Upper lobe of left lung (tissue), 6 donors: ENCODE results near the gene SLC44A5. TPM values are rescaled to one million over a fixed set of nuclear protein-coding genes. Genes with fewer than 3 reads are reported as not detected.

Experiments used
- ATAC-seq, 2 donors: fragments of 200-7000 bp; cut with Tn5 transposase; one replicate each; pipeline ENCODE4 v1.9.1; 2022; ENCODE audit warnings: mild to moderate bottlenecking in 2 of 2, moderate library complexity in 2 of 2; ENCODE audit not compliant: low FRiP score in 2 of 2
- DNase-seq, 2 donors: peaks; one replicate each; pipeline ENCODE4 v3.0.0-alpha.2; 2019 to 2020
- H3K27ac ChIP-seq, 4 donors: fragments of 200-600 bp; sonication (generic); one replicate each; pipeline ENCODE4 v1.5.1; 2016 to 2019
- H3K27me3 ChIP-seq, 4 donors: fragments of 200-600 bp; sonication (generic); one replicate each; pipeline ENCODE4 v1.5.1; 2017 to 2019
- H3K36me3 ChIP-seq, 4 donors: fragments of 200-600 bp; sonication (generic); one replicate each; pipeline ENCODE4 v1.5.1; 2016 to 2019
- H3K4me1 ChIP-seq, 4 donors: fragments of 200-600 bp; sonication (generic); one replicate each; pipeline ENCODE4 v1.5.1; 2018 to 2019
- H3K4me3 ChIP-seq, 4 donors: fragments of 200-600 bp; sonication (generic); one replicate each; pipeline ENCODE4 v1.5.1; 2017 to 2019; ENCODE audit warnings: mild to moderate bottlenecking in 2 of 4, moderate library complexity in 1 of 4
- H3K9me3 ChIP-seq, 4 donors: fragments of 200-600 bp; sonication (generic); one replicate each; pipeline ENCODE4 v1.5.1; 2018 to 2019
- EP300 ChIP-seq, 4 donors: sonication (generic); formaldehyde crosslinking; IDR thresholded peaks; one replicate each; pipeline ENCODE4 v1.5.1; 2017; ENCODE audit warnings: antibody characterized with exemption in 4 of 4, control low read depth in 2 of 4
- POLR2A ChIP-seq, 4 donors: fragments of 450-650 bp; IDR thresholded peaks; one replicate each; pipeline ENCODE4 v1.5.1; 2016 to 2017; ENCODE audit warnings: antibody characterized with exemption in 4 of 4, mild to moderate bottlenecking in 2 of 4
- POLR2AphosphoS5 ChIP-seq, 2 donors: sonication (generic); formaldehyde crosslinking; IDR thresholded peaks; one replicate each; pipeline ENCODE4 v1.5.1; 2017; ENCODE audit warnings: antibody characterized with exemption in 2 of 2
- WGBS, 2 donors: methylation state at CpG; one replicate each; pipeline ENCODE4 v1.1.5; 2017 to 2018; 5-methylcytosine and 5-hydroxymethylcytosine counted together
- small RNA-seq, 4 donors: library from RNA; depleted of rRNA; stranded (forward); fragments of <200 nt; gene quantifications; one replicate each; pipeline ENCODE3, GENCODE V24; 2016
- total RNA-seq, 6 donors: library from RNA; depleted of rRNA in 4 of 6; stranded (reverse); fragments of >200 nt in 4 of 6; gene quantifications; one replicate each; pipeline versions ENCODE4 v1.1.0 to v1.2.1, GENCODE V29; 2016 to 2021
- TF ChIP-seq, protein P1 (sequence below), 6 experiments: fragments of 450-650 bp in 4 of 6; fragments of 200-600 bp in 2 of 6; sonication (generic) in 2 of 6; IDR thresholded peaks; one replicate each; pipeline ENCODE4 v1.5.1; 2016 to 2019; ENCODE audit warnings: antibody characterized with exemption in 6 of 6
- donor health status: DM: no; HTN: no; CAD: no; lungs with moderate emphysema.
- donor health status: DM: no; HTN: yes; CAD: no; lungs with severe emphysema.

SLC44A5 gene
- total RNA-seq, 6 donors from 2014 or later = 0.11 to 4.2 (median 0.40) TPM; not detected in 1

DNA sequence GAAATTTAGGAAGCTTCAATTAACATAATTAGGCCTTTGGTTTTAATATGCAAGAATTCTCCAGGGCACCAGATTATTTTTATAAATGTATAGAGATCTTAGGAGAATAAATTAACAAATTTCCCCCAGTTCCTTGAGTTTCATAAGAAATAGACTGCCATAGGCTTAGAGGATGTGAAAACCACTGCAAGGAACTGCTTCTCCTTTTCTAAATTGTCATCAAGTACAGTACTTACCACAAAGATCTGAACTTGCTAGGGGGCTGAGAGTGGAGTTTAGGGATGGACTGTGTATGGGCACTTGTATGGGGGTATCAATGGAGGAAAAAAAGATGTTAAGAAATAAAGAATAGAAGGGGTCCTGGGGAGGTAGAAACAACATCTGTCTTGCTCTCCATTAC is 445.6 kb downstream of the SLC44A5 start:
- DNase-seq (no peak), ATAC-seq (no peak)
- no peaks in the 10 kb centered on the region for H3K27me3 ChIP-seq
- no peaks in the 10 kb centered on the region for H3K4me1 ChIP-seq
- no peaks in the 10 kb centered on the region for H3K36me3 ChIP-seq
- H3K27ac ChIP-seq = no peak overlapping the region
- H3K9me3 ChIP-seq = no peaks in the 10 kb centered on the region
- no peak overlapping the region for H3K4me3 ChIP-seq
- TF ChIP-seq, protein P1, sequence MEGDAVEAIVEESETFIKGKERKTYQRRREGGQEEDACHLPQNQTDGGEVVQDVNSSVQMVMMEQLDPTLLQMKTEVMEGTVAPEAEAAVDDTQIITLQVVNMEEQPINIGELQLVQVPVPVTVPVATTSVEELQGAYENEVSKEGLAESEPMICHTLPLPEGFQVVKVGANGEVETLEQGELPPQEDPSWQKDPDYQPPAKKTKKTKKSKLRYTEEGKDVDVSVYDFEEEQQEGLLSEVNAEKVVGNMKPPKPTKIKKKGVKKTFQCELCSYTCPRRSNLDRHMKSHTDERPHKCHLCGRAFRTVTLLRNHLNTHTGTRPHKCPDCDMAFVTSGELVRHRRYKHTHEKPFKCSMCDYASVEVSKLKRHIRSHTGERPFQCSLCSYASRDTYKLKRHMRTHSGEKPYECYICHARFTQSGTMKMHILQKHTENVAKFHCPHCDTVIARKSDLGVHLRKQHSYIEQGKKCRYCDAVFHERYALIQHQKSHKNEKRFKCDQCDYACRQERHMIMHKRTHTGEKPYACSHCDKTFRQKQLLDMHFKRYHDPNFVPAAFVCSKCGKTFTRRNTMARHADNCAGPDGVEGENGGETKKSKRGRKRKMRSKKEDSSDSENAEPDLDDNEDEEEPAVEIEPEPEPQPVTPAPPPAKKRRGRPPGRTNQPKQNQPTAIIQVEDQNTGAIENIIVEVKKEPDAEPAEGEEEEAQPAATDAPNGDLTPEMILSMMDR (IDR thresholded peaks at IDR 0.05) = no peak
- TF ChIP-seq POLR2AphosphoS5 (IDR thresholded peaks at IDR 0.05) (no peak), POLR2A (IDR thresholded peaks at IDR 0.05) (no peak), EP300 (IDR thresholded peaks at IDR 0.05) (no peak)

- no peak overlapping the region for H3K4me3 ChIP-seq
- DNase-seq = no peak
- H3K9me3 ChIP-seq = no peaks in the 10 kb centered on the region
- no peaks in the 10 kb centered on the region for H3K4me1 ChIP-seq
- no peaks in the 10 kb centered on the region for H3K27me3 ChIP-seq
- H3K36me3 ChIP-seq = no peaks in the 10 kb centered on the region
- H3K27ac ChIP-seq = no peak overlapping the region
- ATAC-seq = no peak
- WGBS, 2 donors = 75 to 88% methylated on average over 3 of the region's 3 CpGs
- TF ChIP-seq, protein P1 (IDR thresholded peaks at IDR 0.05) = no peak
- TF ChIP-seq POLR2AphosphoS5 (IDR thresholded peaks at IDR 0.05) = no peak
- no peak for TF ChIP-seq POLR2A (IDR thresholded peaks at IDR 0.05)
- no peak for TF ChIP-seq EP300 (IDR thresholded peaks at IDR 0.05)
Measured at GRCh38 chr1:75159154-75159553, 451.8 kb downstream of the SLC44A5 start.

Small RNA genes within 50 kb of the gene (small RNA-seq; reads per million reads assigned to genes)
- gene RNU6-503P (0 reads per million in 4 donors), gene RNU6-622P (0 reads per million in 4 donors)

Other genes starting within 250 kb of the SLC44A5 start
- gene ACADM, start 113.6 kb upstream of the SLC44A5 start, total RNA-seq = 10 to 100 TPM; 18.9 to 50.2 (median 39.7) TPM
- 10 to 100 TPM; 45.5 to 98.3 (median 60.6) TPM for gene RABGGTB, start 175.1 kb upstream of the SLC44A5 start, total RNA-seq
- under 1 TPM in 3 of 6 donors, not detected in 3; 0.31 to 0.74 (median 0.46) TPM for gene MSH4, start 185.8 kb upstream of the SLC44A5 start, total RNA-seq